GM12875 (cell line): ENCODE results near the gene CROCC2.

Source experiments
- H3K4me3 ChIP-seq: one replicate; pipeline ENCODE4 v1.5.1; 2011; ENCODE audit warnings: low read depth, low read length, control low read depth
- CTCF ChIP-seq: IDR thresholded peaks from 2 replicates; pipeline ENCODE4 v1.5.1; 2011; ENCODE audit warnings: low read depth, mild to moderate bottlenecking, control low read depth, inconsistent platforms, low read length, moderate library complexity, borderline replicate concordance; ENCODE audit not compliant: insufficient read depth

Gene CROCC2

DNA sequence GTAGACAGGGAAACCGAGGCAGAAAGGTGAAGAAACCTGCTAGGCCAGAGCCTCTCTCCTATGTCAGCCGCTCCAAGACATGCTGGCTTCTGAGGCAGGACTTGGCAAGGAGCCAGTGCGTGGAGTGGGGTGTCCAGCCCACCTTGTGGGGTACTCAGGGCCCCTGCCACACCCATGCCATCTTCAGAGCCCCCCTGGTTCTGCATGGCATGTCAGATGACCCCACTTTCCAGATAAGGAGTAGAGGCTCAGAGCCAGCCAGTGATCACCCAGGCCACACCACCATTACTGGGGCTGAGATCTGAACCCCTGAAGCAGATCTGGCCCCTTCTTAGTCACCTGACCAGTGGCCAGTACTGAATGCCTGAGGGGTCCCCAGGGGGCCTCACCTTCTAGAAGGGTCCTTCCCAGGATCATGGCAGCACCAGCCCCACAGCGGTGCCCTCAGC lies 14.7 kb downstream of the CROCC2 start:
- no peak for TF ChIP-seq CTCF
- no peak overlapping the region for H3K4me3 ChIP-seq

- H3K4me3 ChIP-seq: no peak overlapping the region
- no peak for TF ChIP-seq CTCF
These were observed 15.3 kb downstream of the CROCC2 start for GRCh38 chr2:240921311-240921994.

- H3K4me3 ChIP-seq: no peak overlapping the region
- TF ChIP-seq CTCF: no peak
These were observed 15.8 kb downstream of the CROCC2 start for GRCh38 chr2:240921995-240922244.

GRCh38 chr2:240922245-240922981 lies 16.3 kb downstream of the CROCC2 start:
- no peak for TF ChIP-seq CTCF
- H3K4me3 ChIP-seq: no peak overlapping the region

GRCh38 chr2:240922982-240923537 lies 16.9 kb downstream of the CROCC2 start:
- no peak overlapping the region for H3K4me3 ChIP-seq
- no peak for TF ChIP-seq CTCF

DNA sequence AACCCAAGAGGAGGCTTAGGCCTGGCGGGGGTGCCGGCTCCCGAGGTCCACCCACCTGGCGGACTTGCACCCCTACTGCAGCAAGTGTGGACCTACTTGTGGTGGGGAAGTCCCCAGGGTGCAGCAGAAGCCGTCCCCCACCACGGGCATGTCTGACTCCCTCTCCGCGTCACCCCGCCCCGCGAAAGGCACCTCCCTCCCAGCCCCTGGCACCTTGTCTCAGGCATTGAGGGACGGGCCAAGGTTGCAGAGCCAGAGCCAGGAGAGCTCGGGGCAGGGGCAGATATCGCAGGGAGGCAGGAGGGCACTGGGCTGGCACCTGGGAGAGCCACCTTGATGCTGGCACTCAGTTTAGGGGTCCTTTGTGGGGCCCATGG lies 19.0 kb downstream of the CROCC2 start:
- no peak overlapping the region for H3K4me3 ChIP-seq
- TF ChIP-seq CTCF: no peak
